Measurements from ENCODE around the gene SUCLG2.
"Not testable (repeated sequence)": the region's sequence is repeated elsewhere in the genome, so short reads cannot be mapped to it uniquely, and the experiment has no call there.

The SUCLG2 gene

DNA sequence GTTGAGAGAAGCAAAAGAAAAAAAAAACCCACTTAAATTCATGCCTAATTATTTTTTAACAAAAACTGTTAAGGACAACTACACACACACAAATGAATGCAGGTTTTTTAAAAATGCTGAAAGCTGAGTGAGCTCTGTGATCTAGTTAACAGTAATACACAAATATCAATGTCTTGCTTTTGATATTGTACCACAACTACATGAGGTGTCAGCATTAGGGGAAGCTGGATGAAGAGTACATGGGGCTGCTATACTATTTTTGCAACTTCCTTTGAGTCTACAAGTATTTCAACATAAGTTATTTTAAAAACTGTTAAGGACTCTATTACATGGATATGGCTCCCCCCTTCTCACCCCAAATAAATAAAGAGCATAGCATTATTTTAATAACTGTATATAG, 44.7 kb downstream of the SUCLG2 start:
- DNase-seq: no peak

DNA sequence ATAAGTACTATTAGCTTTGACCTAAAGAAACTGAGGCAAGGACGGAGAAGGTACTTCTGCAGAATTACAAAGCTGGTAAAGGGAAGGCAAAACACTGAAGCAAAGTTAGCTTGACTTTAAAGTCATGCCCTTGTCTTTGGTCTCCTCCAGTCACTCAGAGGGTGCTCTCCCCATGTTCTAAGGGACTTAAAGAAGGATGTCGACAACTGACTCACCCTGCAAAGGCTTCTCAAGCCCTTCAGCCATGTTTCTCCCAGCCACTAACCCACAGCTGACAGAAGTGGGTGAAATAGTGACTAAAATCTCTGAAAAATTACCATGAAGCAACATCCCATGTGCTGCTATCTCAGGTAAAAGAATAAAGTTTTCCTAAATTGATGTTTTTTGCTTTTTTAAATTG, 46.4 kb downstream of the SUCLG2 start:
- no peak for DNase-seq

DNA sequence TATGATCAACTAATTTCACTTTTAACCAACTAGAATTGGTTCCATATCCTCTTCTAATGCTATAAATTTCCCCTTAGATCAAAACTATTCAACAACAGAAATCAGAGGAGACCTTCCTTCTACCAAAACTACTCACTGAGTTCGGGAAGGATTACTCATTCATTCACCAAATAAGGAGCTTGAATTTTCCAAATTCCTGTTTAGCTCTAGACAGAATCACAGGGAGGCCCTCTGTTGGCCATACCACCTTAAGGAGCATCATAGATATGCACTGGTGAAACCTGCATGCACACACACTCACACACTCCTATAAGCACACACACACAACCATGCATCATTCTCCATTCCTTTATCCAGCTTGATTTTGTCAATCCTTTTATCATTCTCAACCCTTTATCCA, 49.0 kb downstream of the SUCLG2 start:
- no peak for DNase-seq

DNA sequence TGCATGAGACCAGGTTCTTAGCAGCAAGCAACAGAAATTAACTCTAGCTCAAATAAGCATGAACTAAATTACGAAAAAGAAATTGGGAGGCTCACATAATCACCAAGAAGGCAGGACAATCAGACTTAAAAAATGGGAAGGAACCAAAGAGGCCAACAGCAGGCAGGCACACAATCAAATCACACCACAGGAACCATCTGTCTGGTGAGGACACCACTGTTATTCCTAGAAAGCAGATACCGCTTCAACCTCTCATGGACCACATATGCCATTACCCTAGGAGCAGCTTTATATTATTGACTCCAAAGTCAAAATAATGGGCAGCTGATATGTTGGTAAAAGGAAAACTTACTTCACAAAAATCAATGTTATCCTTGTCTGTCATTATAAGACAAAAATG, 51.6 kb downstream of the SUCLG2 start:
- no peak for DNase-seq

DNA sequence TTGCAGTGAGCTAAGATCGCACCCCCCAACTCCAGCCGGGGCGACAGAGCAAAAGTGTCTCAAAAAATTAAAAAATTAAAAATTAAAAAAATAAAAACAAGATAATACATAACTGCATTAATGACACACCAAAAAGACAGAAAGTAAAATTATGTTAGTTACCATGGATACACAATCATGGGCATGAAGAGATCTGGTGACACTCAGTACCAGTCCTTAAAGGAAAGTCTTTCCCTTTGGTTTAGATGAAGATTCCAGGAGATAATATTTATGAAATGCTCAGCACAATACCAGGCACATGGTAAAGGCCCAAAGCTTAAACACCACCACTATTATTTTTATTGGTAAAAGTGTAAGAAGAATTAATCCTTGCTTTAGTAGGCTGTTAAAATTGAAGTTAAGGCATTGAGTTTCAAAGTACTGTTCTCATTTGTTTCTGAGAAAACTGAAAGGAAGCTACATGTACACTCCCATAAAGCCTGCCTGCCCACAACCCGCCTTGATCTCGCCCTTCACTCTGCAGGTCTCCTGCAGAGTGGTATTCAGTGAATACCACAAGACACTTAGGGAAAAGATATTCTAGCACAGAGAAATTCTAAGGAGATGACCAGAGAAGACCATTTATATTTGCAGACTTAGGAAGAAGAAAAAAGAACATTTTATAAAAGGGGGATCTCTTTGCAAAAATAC, 52.3 kb downstream of the SUCLG2 start:
- no peak for DNase-seq

DNA sequence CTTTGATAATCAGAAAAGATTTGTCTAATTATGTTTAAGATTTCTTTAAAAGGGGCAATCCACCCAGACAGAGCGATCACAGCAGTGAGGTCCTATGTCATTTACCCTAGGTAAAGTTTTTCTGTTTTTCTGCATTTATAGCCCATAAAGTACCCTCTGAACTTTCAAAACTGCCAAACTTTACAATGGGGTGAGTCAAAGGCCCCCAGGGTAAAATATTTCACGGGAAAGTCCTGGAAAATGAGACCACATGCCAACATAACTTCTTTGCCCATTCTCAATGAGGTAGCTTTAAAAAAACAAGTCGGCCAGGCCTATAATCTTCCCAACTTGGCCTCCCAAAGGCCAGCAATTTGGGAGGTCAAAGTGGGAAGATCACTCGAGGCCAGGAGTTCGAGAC, 53.0 kb downstream of the SUCLG2 start:
- no peak for DNase-seq

DNA sequence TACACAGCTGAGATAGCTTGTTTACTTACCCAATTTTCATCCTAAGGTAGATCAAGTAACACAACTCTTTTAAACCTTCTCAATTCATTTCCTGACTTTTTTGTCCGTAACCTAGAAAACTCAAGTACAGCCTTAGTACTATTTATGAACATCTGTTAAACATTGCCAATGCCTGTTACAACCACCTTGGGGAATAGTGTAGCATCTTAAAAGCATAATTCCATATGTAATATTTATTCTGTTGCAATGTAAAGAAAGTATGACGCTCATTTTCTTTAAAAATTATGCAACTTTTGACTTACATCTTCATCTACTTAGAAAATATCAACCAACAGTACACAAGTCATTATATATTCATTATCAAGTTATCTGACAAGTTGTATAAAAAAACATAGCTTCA, 54.6 kb downstream of the SUCLG2 start:
- no peak for DNase-seq

DNA sequence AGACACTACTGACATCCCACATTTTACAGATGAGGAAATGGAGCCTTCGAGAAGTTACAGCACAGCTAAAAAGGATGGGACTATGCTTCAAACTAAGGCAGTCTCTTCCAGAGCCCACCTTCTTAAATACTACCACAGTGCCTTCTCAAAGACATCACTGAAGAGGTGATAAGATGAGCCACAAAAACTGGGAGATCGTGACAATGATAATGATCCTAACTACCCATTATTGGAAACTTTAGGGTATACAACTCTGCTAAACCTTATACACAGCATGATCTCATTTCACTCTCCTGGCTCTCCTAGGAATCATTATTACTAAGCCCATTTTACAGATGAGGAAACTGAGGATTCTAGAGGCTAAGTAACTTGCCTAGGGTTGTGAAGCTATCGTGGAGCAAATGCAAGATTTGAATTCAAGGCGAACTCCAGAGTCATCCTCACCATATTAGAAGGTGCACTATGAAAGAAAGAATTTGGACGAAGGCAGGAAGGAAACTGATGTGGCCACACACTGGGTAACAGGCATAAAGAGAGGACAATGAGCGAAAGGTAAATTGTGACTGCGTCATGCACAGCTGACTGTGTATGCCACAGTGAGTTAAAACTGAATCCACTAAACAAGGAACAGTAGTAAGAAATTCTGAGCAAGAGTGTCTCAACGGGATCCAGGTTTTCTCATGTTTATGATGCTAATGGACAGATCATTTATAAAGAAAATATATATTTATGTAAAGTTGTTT, 55.4 kb downstream of the SUCLG2 start:
- DNase-seq: no peak

DNA sequence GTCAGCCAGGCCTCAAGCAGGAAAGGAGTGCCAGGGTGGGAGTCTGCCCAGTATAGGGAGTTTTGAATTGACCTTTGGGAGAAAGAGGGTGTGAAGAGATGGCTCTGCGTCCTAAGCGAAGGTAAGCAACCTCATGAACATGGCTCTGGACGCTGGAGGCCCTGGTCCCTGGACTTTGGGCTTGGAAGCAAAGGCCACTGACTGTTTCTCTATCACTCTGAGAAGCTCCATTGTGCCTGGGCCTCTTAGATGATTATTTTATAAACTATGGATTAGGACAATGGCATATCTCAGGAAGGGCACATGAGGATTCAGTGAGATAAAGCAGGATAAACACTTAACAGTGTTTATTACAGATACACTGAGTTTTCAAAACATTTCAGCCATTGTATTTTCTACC, 59.0 kb downstream of the SUCLG2 start:
- DNase-seq: no peak

DNA sequence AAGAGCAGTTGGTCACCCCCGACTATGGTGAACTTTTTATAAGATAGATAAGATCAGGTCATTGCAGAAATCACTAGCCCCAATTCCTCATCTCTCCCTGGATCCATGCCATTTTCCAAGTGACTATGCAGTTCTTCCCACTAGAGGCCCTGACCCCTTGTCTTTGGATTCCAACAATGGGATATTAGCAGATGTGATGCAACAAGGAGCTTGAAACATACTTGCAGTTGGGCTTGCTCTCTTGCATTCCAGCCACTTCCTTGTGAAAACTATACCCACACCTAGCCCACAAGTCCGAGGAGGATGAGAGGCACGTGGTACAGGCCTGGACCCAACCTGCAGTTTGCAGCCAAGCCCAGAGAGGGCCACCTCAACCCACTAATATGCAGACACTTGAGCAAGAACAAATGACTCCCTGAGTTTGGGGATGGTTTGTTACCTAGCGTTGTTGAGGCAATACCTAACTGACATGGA, 60.6 kb downstream of the SUCLG2 start:
- no peak for DNase-seq

DNA sequence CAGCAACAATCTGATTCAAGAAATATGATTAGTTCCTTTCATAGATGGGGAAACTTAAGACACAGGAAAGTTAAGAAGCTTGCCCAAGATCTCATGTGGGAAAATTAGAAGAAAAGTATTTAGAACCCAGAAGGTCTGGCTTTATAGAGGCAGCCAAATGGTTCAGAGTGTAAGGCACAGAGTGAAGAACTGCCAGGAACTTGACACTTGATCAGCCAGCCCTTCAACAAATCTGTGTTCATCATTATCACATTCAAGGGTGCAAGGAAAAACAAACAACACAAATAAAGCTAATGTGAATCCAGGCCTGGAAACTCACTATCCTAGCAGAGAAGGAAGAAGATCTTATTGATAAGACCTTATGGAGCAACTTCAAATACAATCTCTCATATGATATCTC, 62.4 kb downstream of the SUCLG2 start:
- DNase-seq: no peak

DNA sequence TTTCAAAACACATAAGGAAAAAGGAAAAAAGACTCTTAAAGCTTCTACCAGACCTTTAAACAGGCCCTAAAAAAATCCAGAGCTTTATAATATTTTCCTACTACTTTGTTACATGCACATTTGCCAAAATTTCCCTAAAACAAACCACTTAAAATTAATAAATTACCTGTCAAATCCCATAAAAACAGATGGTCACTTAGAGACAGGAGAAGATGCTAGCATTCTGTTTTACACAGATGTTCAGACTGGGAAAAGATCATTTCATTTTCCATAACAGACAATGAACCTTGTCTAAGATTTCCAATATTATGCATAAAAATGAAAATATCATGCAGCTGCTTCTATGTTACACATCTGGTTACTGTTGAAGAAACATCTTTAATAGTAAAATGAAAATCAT, 66.6 kb downstream of the SUCLG2 start:
- no peak for DNase-seq

DNA sequence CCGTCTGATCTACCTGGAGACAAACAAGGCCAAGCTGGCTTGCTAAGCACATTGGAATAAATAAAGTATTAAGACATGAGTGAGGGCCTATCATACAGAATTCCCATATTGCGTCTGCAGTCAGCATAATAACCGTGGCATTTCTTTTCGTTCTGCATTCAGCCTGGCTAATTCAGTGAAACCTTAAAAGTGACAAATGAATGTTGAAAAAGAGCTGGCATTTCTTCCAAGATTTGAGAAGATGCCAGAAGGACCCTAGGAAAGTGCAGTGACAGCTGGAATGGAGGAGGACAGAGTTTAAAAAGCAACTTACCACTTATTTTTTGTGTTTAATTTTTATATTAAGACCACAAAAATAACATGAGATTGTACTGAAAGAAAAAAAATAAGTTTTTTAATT, 67.1 kb downstream of the SUCLG2 start:
- DNase-seq: no peak

DNA sequence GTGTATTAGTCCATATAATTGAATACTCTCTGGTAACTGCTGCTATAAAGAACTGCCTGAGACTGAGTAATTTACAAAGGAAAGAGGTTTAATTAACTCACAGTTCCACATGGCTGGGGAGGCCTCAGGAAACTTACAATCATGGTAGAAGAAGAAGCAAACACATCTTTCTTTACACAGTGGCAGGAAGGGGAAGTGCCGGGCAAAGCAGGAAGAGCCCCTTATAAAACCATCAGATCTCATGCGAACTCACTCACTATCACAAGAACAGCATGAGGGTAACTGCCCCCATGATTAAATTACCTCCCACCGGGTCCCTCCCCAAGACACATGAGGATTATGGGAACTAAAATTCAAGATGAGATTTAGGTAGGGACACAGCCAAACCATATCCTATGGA, 69.8 kb downstream of the SUCLG2 start:
- not testable (repeated sequence) for DNase-seq

DNA sequence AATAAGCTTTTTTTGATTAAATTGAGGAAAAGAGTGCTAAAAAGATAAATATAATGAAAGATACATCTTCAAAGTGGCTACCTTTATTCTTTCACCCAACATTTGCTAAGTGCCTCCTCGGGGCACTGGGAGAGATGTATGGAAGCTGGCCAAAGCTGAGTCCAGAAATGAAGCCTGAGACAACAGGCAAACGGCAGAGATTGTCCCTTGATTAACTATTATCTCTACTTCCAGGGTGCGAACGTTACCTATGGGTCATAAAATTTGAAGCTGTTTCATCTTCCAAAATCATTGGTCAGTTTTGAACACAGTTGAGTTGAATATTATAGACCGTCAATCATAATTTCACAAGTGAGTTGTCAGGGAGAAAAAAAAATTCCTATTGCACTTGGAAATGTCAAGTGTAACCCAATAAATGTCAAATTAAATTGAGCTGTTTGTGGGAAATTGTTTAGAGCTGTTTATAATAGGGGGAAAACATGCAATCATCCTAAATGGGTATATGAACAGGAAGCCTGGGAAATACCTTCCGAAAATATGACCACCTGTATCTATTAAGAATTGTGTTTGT, 73.9 kb downstream of the SUCLG2 start:
- no peak for DNase-seq

DNA sequence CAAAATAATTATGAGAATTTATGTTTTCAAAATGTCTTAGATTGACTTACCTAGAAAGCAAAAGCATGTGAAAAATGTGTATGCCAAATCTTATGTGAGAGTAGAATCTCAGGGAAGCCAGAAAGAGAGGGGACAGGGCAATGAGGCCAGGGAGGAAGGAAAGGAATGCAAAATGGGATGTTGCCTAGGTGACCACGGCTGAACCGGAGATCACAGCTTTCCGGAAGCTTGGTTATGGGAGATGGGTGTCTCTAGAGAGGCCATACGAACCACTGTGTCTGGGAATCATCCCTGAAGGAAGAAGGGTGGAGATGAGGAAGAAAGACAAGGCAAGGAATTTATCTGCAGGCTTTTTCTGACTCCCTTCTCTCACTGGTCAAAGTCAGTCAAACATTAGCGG, 76.0 kb downstream of the SUCLG2 start:
- no peak for DNase-seq

DNA sequence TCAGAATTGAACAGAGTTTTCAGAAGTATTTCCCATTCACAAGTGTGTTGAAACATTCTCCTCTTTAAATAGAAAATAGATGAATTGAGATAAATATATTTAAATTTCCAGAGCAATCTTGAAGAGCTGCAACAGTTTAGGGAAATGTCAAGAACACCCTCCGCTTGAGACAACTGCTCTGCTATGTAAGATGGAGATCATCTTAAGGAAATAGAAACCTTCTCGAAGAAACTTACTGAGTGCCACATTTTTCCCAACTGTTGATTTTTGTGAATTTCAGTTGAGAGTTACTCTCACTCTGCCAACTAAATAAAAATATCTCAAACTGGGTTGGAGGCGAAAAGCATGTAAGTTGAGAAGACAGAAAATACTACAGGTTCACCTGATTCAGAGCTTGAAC, 78.0 kb downstream of the SUCLG2 start:
- DNase-seq: no peak

DNA sequence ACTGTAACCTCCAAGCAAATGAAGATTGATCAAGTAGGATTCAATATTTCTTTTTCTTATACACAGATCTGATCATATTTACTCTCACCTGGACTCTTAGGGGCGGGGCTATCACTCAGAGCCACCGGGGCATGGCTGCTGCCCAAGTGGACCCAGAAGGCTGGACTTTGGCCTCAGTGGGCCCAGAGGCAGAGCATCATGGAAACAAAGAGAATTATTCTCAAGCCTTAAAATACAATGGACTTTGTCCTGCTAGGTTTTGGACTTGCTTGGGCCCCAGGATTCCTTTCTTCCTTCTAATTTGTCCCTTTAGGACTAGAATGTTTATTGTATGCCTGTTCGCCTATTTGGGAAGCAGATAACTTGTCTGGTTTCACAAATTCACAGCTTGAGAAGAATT, 85.1 kb downstream of the SUCLG2 start:
- no peak for DNase-seq

DNA sequence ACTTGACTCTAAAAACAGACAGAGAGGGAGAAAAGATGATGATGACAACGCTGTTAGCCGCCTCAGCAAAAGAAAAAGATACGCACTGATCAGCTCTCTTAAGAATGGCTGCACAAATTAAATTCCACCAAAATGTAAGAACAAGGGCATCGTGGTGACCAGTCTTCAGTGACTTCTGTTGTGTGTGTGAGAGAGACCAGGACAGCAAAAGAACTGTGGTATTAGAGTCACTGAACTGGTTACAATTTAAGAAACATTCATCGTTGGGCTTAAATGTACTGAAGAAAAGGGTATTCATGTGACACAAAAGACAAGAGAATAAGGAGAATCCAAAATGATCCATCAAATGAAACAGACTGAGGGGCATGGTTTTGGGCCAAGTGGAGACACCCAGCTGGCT, 86.5 kb downstream of the SUCLG2 start:
- DNase-seq: no peak

DNA sequence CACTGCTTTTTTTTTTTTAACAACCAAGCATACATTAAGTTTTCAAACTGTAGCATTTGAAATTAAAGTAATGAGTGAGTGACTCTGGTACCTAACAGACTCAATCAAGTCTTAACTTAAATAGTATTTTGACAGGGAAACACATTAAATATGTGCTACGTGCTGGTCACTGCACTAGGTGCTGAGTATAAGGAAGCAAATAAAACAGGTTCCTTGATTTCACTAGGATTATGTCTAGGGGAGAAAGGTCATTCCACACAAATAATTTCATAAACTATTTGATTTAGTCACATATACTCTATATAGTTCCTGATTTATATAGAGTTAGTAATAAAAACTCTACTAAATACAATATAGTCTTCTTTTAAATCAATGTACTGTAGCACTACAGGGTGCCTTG, 89.4 kb downstream of the SUCLG2 start:
- DNase-seq: no peak

DNA sequence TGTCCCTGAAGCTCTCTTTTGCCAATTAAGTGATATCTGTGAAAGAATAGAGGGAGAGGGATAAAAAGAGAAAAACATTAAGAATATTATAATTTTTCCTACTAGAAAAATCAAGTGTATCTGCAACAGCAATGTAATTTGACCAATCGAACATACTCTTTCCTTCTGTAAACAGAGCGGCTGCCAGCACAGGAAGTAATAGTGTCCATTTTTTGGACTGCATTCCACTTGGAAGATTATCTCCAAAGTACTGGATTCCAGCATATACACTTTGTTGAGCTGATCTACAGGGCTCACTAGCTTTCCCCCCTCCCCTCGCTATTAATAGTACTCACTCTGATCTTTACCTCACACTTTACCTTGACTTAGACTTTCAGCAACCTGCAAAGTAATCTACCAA, 90.4 kb downstream of the SUCLG2 start:
- DNase-seq: no peak

DNA sequence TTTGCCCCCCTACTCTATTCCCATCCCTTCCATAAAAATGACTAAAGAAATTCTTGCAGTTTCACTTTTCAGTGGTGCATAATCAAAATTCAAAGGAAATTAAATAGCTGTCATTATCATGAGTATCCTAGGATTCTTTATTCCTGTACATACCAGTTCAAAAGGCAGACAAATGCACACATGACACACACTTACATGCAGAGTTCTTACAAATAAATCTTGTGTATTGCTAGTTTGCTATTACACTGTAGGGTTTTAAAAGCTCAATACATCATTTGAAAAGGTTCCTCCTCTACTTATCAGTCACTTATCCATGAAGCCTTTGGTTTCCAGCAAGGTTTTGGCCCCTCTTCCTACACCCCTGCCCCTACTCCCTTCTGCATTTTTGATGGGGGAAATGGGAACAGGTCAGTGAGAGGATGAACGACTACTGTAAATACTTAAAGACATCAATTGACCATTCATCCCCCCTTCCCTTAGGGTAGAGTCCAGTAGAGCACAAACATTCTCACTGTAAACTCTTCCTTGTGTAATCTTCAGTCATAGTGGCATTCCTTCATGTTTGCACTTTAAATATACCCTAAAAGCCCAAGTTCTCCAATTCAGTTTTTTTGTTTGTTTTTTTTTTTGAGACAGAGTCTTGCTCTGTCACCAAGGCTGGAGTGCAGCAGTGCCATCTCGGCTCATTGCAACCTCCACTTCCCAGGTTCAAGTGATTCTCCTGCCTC, 92.6 kb downstream of the SUCLG2 start:
- DNase-seq: no peak
